Raji (cell line): ENCODE results near the gene CRHR1.

Source experiments
- POLR2A ChIP-seq: IDR thresholded peaks from 2 replicates; pipeline ENCODE4 v1.6.1; 2011; ENCODE audit warnings: low read depth, low read length, control low read depth; ENCODE audit not compliant: insufficient read depth

The CRHR1 gene

DNA sequence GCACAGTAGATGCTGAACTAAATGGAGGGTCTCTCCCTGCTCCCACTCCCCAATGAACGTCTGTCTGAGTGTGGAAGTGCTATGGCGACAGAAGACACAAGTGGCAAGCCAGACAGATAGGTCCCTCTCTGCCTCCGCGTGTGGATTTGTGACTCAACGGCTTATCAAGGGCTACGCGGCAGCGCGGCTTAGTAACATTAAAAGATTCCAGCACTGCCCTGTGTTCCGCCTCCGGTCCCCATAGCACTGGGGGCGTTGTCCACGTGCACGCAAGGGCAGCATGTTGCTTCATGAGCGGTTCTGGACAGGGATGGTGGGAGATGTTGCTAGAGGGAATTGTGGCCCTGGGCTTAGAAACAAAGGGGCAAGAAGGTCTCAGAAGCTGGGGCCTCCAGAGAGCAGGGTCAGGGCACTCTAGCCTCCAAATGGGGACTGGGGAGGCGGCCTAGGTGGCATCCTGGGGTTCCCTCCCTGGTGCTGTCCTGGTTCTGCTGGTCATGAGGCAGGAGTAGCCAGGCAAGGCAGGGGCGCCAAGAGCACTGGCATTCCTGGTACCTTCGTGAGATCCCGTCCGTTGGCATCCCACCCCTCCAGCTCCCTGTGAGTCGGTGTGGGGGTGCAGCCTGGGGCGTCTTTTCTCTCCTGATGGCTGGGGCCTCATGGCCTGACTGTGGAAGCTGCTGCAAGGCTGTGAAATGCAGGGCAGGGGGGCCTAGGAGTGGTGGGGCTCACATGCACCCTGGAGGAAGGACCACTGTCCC is 9.1 kb downstream of the CRHR1 start:
- TF ChIP-seq POLR2A = no peak

DNA sequence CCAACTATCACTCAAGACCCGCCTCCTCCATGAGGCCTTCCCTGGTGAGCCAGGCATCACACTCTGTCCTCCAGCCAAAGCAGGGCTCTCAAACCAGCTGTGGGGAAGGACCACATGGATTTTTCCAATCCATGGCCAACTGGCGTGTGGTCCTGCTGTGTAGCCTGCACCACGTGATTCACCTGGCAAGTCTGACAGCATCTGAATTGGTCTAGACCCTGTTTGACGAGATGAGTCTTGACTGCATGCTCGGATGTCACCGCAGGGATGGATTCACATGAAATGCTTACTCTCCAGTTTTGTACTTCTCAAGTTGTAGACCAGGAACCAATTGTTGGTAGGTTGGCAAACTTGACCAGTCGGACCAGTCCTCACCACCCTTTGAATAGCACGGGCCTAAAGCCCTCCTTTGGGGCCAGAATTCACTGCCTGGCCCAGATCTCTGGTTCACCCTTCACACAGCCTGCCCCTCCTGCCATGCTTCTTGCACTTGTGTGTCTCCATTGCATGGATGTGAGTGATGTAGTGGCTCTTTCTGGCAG is 9.9 kb downstream of the CRHR1 start:
- no peak for TF ChIP-seq POLR2A

DNA sequence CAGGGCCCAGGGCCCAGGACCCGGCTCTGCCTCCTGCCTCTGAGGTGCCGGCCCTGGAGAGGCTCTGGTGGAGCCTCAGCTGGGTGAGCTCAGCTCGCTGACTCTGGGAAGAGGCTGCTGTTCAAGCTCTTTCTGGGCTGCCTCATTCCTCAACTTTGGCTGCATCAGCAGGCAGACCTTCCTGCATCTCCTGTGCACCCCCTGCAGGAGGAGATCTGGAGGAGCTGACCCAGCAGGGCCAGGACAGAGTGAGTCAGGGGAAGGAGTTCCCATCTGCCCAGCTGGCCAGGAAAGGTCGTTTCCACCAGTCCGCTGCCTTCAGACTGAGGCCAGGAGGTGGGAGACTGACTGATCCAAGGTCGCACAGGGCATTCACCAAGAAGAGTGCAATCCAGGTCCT is 10.7 kb downstream of the CRHR1 start:
- no peak for TF ChIP-seq POLR2A

DNA sequence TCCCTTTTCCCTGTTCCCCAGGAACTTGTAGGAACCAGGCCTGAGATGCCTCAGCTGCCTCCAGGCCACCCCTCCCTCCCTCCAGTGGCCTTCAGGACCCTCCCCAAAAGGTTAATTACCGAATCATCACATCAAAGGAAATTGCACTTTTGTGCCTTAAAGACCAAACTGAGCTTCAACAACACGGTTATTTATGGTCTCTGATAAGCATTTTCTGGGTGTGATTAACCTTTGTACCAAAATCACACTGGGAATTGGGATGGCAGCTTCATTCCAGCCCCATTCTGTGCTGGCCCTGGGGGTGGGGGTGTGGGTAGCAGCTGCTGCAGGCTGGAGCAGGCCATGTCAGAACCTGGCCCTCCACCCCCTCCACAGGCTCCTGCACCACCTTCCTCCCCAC is 16.7 kb downstream of the CRHR1 start:
- TF ChIP-seq POLR2A = no peak

DNA sequence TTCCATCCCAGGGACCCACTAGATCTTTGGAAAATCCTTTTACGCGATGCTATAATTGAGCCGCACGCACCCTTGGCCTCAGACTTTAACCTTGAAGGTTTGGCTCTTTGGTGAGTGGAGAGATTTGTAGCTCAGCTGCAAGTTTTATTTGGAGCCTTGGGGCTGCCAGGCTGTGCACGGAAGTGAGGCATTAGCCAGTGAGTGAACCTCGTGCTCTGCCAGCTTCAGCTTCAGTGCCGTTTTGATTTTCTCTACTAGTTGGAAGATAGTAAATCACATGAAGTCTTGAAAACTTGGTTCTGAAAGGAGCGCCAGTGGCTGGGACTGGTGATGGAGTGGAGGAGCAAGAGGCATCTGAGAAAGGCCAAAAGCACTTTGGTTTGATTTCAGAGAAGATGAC is 17.3 kb downstream of the CRHR1 start:
- TF ChIP-seq POLR2A = no peak

DNA sequence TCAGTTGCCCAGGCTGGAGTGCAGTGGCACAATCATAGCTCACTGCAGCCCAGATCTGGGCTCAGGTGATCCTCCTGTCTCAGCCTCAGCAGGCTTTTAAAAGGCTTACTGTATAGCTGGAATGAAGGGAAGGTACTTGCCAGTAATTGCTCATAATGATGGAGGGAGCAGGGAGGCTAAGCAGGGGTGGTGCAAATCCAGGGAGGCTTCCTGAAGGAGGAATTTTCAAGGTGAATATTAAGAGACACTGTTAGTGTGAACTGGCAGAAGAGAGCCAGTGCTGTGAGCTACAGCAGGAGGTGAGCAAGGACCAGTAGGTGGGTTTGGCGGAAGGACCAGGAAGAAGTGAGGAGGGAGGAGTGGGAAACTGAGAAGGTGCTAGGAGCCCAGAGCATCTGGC is 24.7 kb downstream of the CRHR1 start:
- no peak for TF ChIP-seq POLR2A

DNA sequence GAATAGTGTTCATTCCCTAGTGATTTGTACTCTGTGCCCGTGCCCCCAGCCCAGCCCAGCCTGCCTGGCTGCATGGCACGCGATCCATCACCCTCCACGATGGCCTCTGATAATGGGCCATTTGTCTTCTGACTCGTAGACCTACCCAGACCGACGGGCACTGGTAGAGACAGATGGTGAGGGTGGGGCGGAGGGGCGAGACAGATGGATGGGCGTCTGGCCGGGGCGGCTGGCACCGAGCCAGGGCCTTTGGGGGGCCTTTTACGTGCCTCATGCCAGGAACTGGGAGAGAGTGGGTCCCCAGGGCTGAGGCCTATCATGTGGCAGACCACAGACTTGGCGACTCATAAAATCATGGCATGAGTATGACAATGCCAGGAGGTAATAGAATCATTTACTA is 25.4 kb downstream of the CRHR1 start:
- no peak for TF ChIP-seq POLR2A

DNA sequence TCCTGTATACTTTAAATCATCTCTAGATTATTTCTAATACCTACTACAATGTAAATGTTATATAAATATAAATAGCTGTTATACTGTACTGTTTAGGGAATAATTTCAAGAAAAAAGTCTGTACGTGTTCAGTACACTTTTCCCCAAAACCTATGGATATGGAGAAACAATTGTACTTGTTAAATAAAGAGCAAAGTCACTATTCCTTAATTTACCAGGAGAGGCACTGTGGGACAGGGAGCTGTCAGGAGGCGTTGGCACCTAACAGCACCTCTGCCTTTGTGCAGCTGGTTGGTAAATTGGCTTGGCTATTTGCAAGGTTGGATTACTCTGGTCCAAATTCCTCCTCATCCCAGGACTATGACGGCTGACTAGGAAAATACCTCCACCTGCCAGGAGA is 28.0 kb downstream of the CRHR1 start:
- no peak for TF ChIP-seq POLR2A

DNA sequence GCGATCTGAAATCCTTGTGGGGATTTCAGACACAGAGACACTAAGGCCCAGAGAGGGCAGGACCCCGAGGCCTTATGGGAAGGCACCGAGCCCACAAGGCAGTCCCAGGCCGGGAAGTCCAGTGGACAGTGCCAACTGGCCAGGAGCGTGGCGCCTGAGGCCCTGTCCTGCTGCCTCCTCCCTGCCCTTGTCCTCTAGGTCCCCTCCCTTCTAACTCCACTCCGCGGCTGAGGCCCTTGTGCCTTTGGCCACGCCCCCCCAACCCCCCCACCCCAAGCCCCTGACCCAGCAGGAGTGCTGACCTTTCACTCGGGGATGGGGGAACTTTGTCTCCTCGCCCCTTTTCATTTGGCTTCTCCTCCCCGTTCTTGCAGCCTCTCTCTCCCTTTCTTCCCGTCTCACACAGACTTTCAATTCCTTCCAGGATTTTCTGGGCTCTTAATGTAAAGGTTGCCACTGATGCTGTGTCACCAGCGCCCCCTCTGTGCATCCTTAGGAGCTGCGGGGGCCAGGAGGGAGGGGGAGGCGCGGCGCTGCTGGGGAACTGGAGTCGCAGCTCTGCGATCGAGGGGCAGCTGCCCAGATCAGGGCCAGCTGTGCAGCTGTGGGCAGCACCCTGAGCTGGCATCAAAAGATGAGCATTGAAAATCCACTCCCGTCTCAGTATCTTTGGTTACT is 29.1 kb downstream of the CRHR1 start:
- TF ChIP-seq POLR2A = no peak

DNA sequence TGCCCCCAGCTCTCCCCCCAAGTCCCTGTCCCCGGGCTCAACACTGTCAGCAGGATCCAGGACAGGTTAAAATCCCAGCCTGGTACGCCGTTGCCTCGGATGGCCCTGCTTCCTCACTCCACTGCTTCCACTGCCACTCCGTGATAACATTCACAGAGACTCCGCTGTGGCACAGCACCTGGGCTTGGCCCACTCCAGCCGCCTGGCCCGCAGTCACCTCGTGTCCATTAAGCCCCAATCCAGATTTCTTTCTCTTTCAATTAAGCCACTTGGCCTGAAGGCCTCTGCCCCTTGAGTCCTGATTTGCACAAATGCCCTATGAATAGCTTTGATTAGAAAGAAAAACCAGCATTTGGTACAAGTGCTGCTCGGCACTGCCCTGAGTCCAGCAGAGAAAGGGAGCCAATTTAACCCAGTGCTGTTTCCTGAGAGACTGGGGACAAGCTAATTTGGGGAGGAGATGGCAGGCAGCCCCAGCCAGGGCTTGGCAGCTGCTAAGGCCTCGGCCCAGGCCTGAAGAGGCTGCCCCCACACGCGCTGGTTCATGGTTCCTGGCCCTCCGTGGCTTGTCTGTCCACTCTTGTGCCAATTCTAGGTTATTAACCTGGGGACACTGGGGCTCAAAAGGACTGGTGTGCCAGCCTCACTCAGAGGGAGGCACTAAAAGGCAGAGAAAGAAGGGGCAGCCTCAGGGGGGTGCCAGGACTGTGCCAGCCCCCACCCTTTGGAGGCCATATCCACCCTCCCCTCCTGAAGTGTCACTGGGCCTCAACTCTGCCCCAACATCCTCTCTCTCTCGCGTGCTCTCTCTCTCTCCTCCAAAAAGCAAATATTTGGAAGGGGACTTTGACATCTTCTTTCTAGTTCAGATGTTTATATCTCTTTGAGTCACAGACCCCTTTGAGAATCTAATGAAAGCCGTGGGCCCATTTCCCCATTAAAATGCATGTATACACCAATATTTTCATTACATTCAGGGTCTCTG is 30.8 kb downstream of the CRHR1 start:
- TF ChIP-seq POLR2A = no peak

DNA sequence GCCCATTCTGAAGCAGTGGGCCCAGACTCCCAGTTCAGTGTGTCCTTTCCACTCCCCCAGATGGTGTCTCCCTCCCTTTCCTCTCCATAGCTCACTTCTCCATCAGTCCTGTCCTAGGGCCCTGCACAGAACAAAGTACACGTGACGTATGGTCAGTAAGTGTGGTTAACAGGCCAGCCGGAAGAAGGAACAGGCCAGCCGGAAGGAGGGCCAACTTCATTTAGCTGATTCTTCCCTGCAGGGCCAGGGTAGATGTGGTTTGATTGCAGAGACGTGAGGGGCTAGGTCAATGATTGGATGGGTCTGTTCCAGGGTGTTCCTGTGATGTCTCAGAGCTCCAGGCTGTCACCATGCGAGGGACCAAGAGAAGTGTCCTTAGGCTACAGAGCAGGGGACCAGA is 31.6 kb downstream of the CRHR1 start:
- TF ChIP-seq POLR2A = no peak

DNA sequence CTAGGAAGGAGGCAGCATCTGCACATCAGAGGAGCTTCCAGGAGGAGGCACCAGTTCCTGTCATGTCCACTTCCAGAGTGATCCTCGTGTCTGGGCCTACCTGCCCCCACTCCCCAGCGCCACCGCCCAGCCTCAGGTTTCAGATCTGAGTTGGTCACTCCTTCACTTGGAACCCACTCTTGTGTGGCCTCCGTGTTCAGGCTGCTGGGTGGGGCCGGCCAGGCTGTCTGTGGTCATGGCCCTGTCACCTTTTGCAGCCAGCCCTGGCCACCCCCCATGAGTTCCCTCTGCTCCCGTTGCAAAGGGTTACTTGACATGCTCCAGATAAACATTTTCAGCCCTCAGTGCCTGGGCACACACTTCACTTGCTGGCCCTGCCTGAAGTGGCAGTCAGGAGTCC is 33.9 kb downstream of the CRHR1 start:
- no peak for TF ChIP-seq POLR2A

DNA sequence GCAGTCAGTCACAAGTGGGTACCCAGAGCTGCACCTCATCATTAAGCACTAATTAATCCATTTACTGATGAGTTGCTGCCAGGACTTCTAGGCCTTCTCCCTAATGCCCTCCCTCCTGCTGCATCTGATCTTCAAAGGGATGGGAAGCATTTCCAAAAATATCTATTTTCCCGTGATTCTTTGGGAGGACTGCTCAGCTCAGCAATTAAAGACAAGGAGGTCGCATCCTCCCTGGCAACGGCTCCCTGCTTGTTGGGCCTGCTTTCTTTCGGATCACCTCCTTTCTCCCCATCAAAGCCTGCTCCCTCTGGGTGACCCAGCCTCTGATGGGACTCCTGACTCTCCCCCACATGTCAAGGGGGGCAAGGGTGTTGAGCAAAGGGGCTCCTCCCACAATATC is 34.6 kb downstream of the CRHR1 start:
- TF ChIP-seq POLR2A = no peak

DNA sequence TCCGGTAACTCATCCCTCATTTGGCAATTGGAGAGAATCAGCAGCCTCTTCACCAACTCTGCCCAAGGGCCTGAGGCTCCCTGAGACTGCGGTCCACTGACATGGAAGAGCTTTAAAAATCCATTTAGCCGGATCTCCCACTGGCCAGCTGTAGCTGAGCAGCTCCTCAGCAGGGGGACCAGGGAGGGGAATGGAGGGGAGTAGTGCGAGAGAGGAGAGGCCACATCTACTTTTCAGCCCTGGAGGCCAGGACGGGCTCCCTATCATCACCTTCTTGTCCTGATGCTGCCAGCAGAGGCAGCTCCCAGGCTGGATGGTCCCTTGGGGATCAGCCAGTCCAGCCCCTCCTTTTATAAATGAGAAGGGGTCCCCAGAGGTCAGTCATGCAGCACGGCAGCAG is 35.5 kb downstream of the CRHR1 start:
- TF ChIP-seq POLR2A = no peak

DNA sequence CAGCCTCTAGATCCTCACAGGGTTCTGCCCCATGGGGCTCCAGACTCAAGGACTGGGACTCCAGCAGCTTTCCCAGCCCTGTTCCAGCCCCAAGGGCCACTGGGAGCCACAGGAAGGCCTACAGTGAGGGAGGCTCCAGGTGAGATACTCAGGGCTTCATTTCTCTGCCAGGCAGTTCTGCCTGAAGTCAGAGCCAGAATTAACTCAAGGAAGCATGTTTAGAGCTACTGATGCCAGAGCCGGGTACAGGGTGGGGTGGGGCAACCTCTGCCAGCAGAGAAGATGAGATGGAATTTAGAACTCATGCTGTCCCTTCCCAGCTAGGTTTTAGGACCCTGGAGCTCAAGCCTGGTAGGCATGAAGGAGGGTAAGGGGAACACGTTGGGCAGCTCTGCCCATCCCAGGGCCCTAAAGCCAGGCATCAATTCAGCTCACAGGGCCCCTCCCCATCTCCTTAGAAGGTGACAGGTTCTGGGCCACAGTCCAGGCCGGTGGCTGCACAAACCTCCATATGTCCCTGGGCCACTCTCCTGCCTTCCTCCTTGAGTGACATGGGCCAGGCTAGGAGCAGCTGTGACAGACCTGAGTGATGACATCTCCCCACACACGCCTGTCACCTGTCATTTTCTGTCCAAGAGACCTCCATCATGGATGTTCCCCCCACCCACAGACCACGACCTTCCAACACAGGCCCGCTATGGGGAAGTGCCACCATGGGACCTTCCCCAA is 36.1 kb downstream of the CRHR1 start:
- TF ChIP-seq POLR2A = no peak
